GM12875 (cell line): ENCODE measurements around the gene FGF1.

Experiments
- H3K4me3 ChIP-seq: one replicate; pipeline ENCODE4 v1.5.1; 2011; ENCODE audit warnings: low read depth, low read length, control low read depth
- TF ChIP-seq, protein P1 (sequence below): IDR thresholded peaks from 2 replicates; pipeline ENCODE4 v1.5.1; 2011; ENCODE audit warnings: low read depth, mild to moderate bottlenecking, control low read depth, inconsistent platforms, low read length, moderate library complexity, borderline replicate concordance; ENCODE audit not compliant: insufficient read depth

FGF1 gene

DNA sequence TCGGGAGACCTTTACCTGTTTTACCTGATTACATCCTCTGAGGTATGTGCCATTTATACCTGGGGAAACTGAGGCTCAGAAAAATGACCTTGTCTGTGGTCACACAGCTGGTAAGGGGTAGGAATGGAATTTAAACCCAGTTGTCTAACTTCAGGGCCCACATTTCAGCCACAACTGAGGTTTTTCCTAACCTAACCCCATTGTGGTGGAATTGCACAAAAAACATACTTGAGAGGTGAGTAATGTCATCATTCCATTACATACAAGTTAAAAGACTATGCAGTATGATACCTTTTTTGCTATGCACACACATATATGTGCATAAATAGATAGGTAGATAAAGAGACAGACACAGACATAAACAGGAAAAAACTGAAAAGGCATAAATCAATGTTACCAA lies 14.1 kb downstream of the FGF1 start:
- H3K4me3 ChIP-seq = no peak overlapping the region
- TF ChIP-seq, protein P1, sequence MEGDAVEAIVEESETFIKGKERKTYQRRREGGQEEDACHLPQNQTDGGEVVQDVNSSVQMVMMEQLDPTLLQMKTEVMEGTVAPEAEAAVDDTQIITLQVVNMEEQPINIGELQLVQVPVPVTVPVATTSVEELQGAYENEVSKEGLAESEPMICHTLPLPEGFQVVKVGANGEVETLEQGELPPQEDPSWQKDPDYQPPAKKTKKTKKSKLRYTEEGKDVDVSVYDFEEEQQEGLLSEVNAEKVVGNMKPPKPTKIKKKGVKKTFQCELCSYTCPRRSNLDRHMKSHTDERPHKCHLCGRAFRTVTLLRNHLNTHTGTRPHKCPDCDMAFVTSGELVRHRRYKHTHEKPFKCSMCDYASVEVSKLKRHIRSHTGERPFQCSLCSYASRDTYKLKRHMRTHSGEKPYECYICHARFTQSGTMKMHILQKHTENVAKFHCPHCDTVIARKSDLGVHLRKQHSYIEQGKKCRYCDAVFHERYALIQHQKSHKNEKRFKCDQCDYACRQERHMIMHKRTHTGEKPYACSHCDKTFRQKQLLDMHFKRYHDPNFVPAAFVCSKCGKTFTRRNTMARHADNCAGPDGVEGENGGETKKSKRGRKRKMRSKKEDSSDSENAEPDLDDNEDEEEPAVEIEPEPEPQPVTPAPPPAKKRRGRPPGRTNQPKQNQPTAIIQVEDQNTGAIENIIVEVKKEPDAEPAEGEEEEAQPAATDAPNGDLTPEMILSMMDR = no peak

DNA sequence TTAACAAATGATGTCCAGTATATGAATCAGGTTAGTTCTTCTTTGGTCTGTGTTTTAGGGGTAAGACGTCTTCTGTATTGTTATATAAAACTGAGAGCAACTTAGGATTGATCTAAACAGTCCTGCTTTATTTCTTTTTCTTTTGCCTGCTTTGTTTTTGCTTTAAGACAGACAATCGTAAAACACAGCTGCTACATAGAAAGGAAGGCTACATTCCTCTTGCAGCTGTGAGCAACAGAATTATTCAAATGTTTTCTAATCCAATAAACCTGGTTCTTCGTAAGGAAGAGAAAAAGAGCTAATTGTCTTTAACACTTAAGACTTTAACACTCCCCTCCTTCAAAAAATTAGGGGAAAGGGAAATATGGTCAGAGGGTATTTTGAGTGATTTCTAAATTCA lies 14.6 kb downstream of the FGF1 start:
- TF ChIP-seq, protein P1 = no peak

DNA sequence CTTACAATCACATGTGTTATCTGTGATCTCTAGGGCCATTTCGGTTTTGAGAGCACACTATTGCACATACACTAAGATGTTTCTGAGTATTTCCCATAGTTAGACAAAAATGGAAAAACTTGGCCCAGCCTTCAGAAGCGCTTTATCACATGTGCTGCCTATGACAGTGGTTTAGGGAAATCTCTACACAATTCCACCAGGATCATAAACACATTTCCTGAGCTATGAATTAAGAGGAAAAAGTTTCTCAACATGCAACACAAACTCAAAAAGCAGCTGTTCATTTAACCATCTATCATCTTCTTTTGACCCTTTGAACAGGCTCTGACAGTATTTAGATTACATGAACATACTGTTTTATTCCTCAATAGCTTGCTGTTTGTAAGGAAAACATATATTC lies 15.1 kb downstream of the FGF1 start:
- H3K4me3 ChIP-seq = no peak overlapping the region
- TF ChIP-seq, protein P1 = no peak

More for the DNA sequence above, 14.6 kb downstream of the FGF1 start:
- no peak overlapping the region for H3K4me3 ChIP-seq

DNA sequence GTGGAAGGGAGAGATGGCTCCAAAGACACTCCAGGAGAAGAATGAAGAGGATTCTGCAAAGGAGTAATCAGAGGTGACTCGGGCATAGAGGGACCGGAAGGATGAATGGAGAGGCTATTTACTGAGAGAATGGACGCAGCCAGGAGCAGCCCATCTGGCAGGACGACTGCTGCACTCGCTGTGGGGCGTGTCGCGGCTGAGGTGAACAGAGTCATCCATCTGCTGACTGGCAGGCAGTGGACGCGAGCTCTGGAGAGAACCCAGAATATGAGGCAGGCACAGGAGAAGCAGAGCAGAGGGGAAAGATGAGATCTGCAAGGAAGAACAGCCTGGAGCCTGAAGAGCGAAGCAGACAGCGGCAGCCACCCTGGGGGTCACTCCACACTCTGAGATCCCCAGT lies 16.4 kb downstream of the FGF1 start:
- H3K4me3 ChIP-seq = no peak overlapping the region
- TF ChIP-seq, protein P1 = no peak

DNA sequence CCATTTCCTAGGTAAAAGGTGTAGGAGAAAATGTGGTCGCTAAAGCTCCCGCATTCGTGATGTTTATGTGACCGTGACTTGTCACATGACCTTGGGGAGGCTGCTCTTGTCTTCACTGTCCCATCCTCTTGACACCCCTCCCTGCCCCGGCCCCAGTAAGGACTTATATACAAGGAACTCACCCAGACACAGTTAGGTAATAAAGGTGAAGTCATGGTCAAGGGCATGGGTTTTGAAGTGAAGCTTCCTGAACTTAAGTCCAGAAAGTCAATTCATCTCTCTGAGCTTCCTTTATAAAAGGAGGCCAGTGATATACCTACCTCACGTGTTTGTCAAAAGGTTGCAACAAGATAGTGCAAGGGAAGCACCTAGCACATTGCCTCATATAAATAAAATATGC lies 17.6 kb downstream of the FGF1 start:
- TF ChIP-seq, protein P1 = no peak
- H3K4me3 ChIP-seq = no peak overlapping the region

DNA sequence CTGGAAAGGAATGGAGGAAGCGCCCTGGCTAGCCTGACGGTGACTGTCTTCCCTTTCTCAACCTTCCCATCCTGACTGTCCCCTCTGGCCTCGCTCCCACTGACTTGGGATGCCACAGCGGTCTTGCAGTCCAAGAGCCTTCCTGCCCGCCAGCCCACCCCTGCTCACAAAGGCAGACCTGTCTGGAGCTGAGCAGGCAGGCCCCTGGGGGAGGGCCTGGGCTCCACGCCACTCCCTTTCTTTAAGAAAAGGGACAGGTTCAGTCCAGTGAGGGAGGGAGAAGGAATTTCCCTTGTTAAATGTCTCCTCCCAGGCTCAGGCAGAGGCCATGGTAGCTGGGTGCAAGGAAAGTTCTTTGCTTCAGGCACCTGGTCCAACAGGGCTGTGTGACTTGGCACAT lies 18.1 kb downstream of the FGF1 start:
- no peak overlapping the region for H3K4me3 ChIP-seq
- TF ChIP-seq, protein P1 = no peak

DNA sequence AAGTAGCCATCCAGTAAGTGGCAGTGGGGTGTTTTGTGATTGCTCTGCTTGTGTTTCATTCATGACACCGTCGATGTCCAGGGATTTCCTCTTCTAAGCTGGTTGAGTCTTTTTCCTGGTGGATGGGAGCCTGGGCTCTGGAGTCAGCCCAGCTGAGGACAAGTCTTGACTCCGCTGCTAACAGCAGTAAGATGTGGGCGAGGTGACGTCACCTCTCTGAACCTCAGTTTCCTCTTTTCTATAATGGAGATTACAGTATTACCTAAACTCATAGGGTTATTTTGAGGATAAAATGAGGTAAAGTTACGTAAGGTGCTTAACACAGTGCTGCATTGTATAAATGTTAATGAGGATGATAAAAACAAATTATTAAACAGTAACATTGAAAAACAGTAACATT lies 21.3 kb downstream of the FGF1 start:
- TF ChIP-seq, protein P1 = no peak
- no peak overlapping the region for H3K4me3 ChIP-seq
